ENCODE measurements around the gene CHAC2. TPM values are rescaled to one million over a fixed set of nuclear protein-coding genes. Genes with fewer than 3 reads are reported as not detected.
"Not testable (repeated sequence)": the region's sequence is repeated elsewhere in the genome, so short reads cannot be mapped to it uniquely, and the experiment has no call there.

The CHAC2 gene
- total and polyA plus RNA-seq, 7 experiments from 2014 or later = 0.29 to 12.1 (median 2.5) TPM

- ChIA-PET POLR2A (no interaction called here), CTCF (no interaction called here)
- Mint-ChIP-seq H3K27me3 (no peaks in the 10 kb centered on the region), H3K4me3 (no peak overlapping the region), H3K4me1 (no peaks in the 10 kb centered on the region), H3K36me3 (peaks cover 4 to 37% (median 24%) of the 10 kb centered on the region in 5 donors), H3K9me3 (no peaks in the 10 kb centered on the region), H3K27ac (peak overlapping the region in 2 of 9 donors; percentile 4 to 52)
- Histone ChIP-seq H3K4me3 (ENCODE audit: low read length) (no peak overlapping the region), H3K36me3 (ENCODE audit: control insufficient read depth in 2 of 3, insufficient read depth in 3 of 3, low read length in 3 of 3) (peaks cover 4 to 37% (median 14%) of the 10 kb centered on the region in 3 experiments), H3K27me3 (ENCODE audit: control insufficient read depth in 2 of 2, insufficient read depth in 2 of 2, low read length in 2 of 2) (no peaks in the 10 kb centered on the region), H3K27ac (ENCODE audit: low read depth, low read length) (no peak overlapping the region), H3K4me1 (ENCODE audit: control insufficient read depth in 2 of 2, insufficient read depth in 2 of 2, low read length in 2 of 2) (no peaks in the 10 kb centered on the region), H3K9me3 (ENCODE audit: control insufficient read depth in 2 of 3, low read length in 3 of 3) (no peaks in the 10 kb centered on the region)
- intact Hi-C loops (cut with micrococcal nuclease) = no loop called here
- no peak for ATAC-seq
- DNase-seq = no peak
Observed at GRCh38 chr2:53818854-53819435, 51.3 kb downstream of the CHAC2 start.

GRCh38 chr2:53819634-53820033 lies 52.0 kb downstream of the CHAC2 start:
- Mint-ChIP-seq H3K27ac (no peak overlapping the region), H3K4me3 (no peak overlapping the region), H3K36me3 (peaks cover 4 to 33% (median 22%) of the 10 kb centered on the region in 5 donors), H3K4me1 (no peaks in the 10 kb centered on the region), H3K9me3 (no peaks in the 10 kb centered on the region), H3K27me3 (no peaks in the 10 kb centered on the region)
- no peaks in the 10 kb centered on the region for H3K9me3 ChIP-seq (ENCODE audit: control insufficient read depth in 2 of 3, low read length in 3 of 3)
- H3K4me1 ChIP-seq (ENCODE audit: control insufficient read depth in 2 of 2, insufficient read depth in 2 of 2, low read length in 2 of 2) = no peaks in the 10 kb centered on the region
- ATAC-seq (no peak), DNase-seq (no peak)
- no peak overlapping the region for H3K4me3 ChIP-seq (ENCODE audit: low read length)
- no peak overlapping the region for H3K27ac ChIP-seq (ENCODE audit: low read depth, low read length)
- intact Hi-C loops (cut with micrococcal nuclease) = no loop called here
- peaks cover 4 to 37% (median 14%) of the 10 kb centered on the region in 3 experiments for H3K36me3 ChIP-seq (ENCODE audit: control insufficient read depth in 2 of 3, insufficient read depth in 3 of 3, low read length in 3 of 3)
- no peaks in the 10 kb centered on the region for H3K27me3 ChIP-seq (ENCODE audit: control insufficient read depth in 2 of 2, insufficient read depth in 2 of 2, low read length in 2 of 2)
- ChIA-PET POLR2A (no interaction called here), CTCF (no interaction called here)

GRCh38 chr2:53820048-53820447 lies 52.4 kb downstream of the CHAC2 start:
- Histone ChIP-seq H3K4me3 (ENCODE audit: low read length) (no peak overlapping the region), H3K27me3 (ENCODE audit: control insufficient read depth in 2 of 2, insufficient read depth in 2 of 2, low read length in 2 of 2) (no peaks in the 10 kb centered on the region), H3K9me3 (ENCODE audit: control insufficient read depth in 2 of 3, low read length in 3 of 3) (no peaks in the 10 kb centered on the region), H3K4me1 (ENCODE audit: control insufficient read depth in 2 of 2, insufficient read depth in 2 of 2, low read length in 2 of 2) (no peaks in the 10 kb centered on the region), H3K27ac (ENCODE audit: low read depth, low read length) (no peak overlapping the region), H3K36me3 (ENCODE audit: control insufficient read depth in 2 of 3, insufficient read depth in 3 of 3, low read length in 3 of 3) (peaks cover 4 to 37% (median 13%) of the 10 kb centered on the region in 3 experiments)
- Mint-ChIP-seq H3K4me1 (no peaks in the 10 kb centered on the region), H3K27ac (no peak overlapping the region), H3K4me3 (no peak overlapping the region), H3K36me3 (peaks cover 4 to 32% (median 20%) of the 10 kb centered on the region in 5 donors), H3K27me3 (no peaks in the 10 kb centered on the region), H3K9me3 (no peaks in the 10 kb centered on the region)
- ChIA-PET CTCF (no interaction called here), POLR2A (no interaction called here)
- DNase-seq = no peak
- ATAC-seq = no peak
- intact Hi-C loops (cut with micrococcal nuclease) = no loop called here

- H3K27me3 Mint-ChIP-seq = no peaks in the 10 kb centered on the region
- no peak overlapping the region for H3K4me3 ChIP-seq (ENCODE audit: low read length)
- peaks cover 4 to 25% (median 14%) of the 10 kb centered on the region in 5 donors for H3K36me3 Mint-ChIP-seq
- no peaks in the 10 kb centered on the region for H3K4me1 Mint-ChIP-seq
- no peaks in the 10 kb centered on the region for H3K9me3 Mint-ChIP-seq
- H3K27me3 ChIP-seq (ENCODE audit: control insufficient read depth in 2 of 2, insufficient read depth in 2 of 2, low read length in 2 of 2) = no peaks in the 10 kb centered on the region
- ChIA-PET CTCF (no interaction called here), POLR2A (no interaction called here)
- no peak overlapping the region for H3K27ac Mint-ChIP-seq
- H3K9me3 ChIP-seq (ENCODE audit: control insufficient read depth in 2 of 3, low read length in 3 of 3) = no peaks in the 10 kb centered on the region
- intact Hi-C loops (cut with micrococcal nuclease) = no loop called here
- H3K4me1 ChIP-seq (ENCODE audit: control insufficient read depth in 2 of 2, insufficient read depth in 2 of 2, low read length in 2 of 2) = no peaks in the 10 kb centered on the region
- ATAC-seq (no peak), DNase-seq (no peak)
- no peak overlapping the region for H3K27ac ChIP-seq (ENCODE audit: low read depth, low read length)
- peaks cover 0 to 32% (median 7%) of the 10 kb centered on the region in 3 experiments for H3K36me3 ChIP-seq (ENCODE audit: control insufficient read depth in 2 of 3, insufficient read depth in 3 of 3, low read length in 3 of 3)
- no peak overlapping the region for H3K4me3 Mint-ChIP-seq
Observed at GRCh38 chr2:53820711-53821110, 53.1 kb downstream of the CHAC2 start.

DNA sequence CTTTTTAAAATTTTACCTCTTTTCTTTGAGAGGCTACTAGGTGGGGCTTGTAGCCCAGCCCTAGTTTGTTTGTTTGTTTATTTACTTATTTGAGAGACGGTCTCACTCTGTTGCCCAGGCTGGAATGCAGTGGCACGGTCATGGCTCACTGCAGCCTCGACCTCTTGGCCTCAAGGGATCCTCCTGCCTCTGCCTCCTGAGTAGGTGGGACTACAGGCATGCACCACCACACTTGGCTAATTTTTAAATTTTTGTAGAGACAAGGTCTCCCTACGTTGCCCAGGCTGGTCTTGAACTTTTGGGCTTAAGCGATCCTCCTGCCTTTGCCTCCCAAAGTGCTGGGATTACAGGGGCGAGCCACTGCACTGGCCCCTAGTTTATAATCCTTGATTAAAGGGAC lies 54.2 kb downstream of the CHAC2 start:
- Histone ChIP-seq H3K27ac (ENCODE audit: low read depth, low read length) (no peak overlapping the region), H3K4me3 (ENCODE audit: low read length) (no peak overlapping the region), H3K9me3 (ENCODE audit: control insufficient read depth in 2 of 3, low read length in 3 of 3) (no peaks in the 10 kb centered on the region), H3K27me3 (ENCODE audit: control insufficient read depth in 2 of 2, insufficient read depth in 2 of 2, low read length in 2 of 2) (no peaks in the 10 kb centered on the region), H3K36me3 (ENCODE audit: control insufficient read depth in 2 of 3, insufficient read depth in 3 of 3, low read length in 3 of 3) (peaks cover 0 to 23% (median 6%) of the 10 kb centered on the region in 3 experiments), H3K4me1 (ENCODE audit: control insufficient read depth in 2 of 2, insufficient read depth in 2 of 2, low read length in 2 of 2) (no peaks in the 10 kb centered on the region)
- Mint-ChIP-seq H3K4me3 (no peak overlapping the region), H3K4me1 (no peaks in the 10 kb centered on the region), H3K27me3 (no peaks in the 10 kb centered on the region), H3K27ac (no peak overlapping the region), H3K9me3 (no peaks in the 10 kb centered on the region), H3K36me3 (peaks cover 3 to 21% (median 11%) of the 10 kb centered on the region in 5 donors)
- no peak for ATAC-seq
- ChIA-PET CTCF (no interaction called here), POLR2A (no interaction called here)
- intact Hi-C loops (cut with micrococcal nuclease) = loop anchor here in 1 of 2 donors (2.0 kb wide), 1 partner anchor 399 kb away; no protein-coding TSS in a partner anchor
- no peak for DNase-seq

DNA sequence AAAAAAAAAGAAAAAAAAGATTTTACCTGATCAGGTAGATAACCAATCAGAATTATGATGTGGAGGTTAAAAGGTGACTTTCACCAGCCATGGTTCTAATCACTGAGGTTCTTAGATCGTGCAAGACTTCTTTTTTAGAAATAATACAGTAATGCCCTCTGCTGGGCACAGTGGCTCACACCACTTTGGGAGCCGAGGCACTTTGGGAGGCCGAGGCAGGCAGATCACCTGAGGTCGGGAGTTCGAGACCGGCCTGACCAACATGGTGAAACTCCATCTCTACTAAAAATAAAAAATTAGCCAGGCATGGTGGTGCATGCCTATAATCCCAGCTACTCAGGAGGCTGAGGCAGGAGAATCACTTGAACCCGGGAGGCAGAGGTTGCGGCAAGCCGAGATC lies 56.0 kb downstream of the CHAC2 start:
- H3K36me3 Mint-ChIP-seq = peaks cover 0 to 17% (median 12%) of the 10 kb centered on the region in 5 donors
- H3K27ac Mint-ChIP-seq; H3K27me3 Mint-ChIP-seq; H3K9me3 Mint-ChIP-seq; H3K9me3 ChIP-seq (ENCODE audit: control insufficient read depth in 2 of 3, low read length in 3 of 3); POLR2A ChIA-PET; CTCF ChIA-PET; H3K27ac ChIP-seq (ENCODE audit: low read depth, low read length); H3K4me3 Mint-ChIP-seq; H3K27me3 ChIP-seq (ENCODE audit: control insufficient read depth in 2 of 2, insufficient read depth in 2 of 2, low read length in 2 of 2); H3K4me1 ChIP-seq (ENCODE audit: control insufficient read depth in 2 of 2, insufficient read depth in 2 of 2, low read length in 2 of 2); H3K4me3 ChIP-seq (ENCODE audit: low read length); H3K4me1 Mint-ChIP-seq; ATAC-seq: not testable (repeated sequence)
- DNase-seq = peak in 1 of 9 donors; percentile 3
- intact Hi-C loops (cut with micrococcal nuclease) = loop anchor here in 1 of 2 donors (2.0 kb wide), 1 partner anchor 401 kb away; no protein-coding TSS in a partner anchor
- H3K36me3 ChIP-seq (ENCODE audit: control insufficient read depth in 2 of 3, insufficient read depth in 3 of 3, low read length in 3 of 3) = peaks cover 0 to 13% (median 0%) of the 10 kb centered on the region in 3 experiments

All from naive thymus-derived CD4-positive, alpha-beta T cell (primary cell).